NCI-H345 (cell line): ENCODE results near the gene LRRC57.
"Not testable (repeated sequence)": the region's sequence is repeated elsewhere in the genome, so short reads cannot be mapped to it uniquely, and the experiment has no call there.

Source experiments
- DNase-seq: peaks from one replicate; lab custom pipeline; 2025; lab: John Stamatoyannopoulos, UW

Gene LRRC57

GRCh38 chr15:42548249-42549031 is at the start of gene LRRC57, which contains the start of gene HAUS2:
TSS of gene LRRC57 (minus strand) at chr15:42548793. CDS start at chr15:42548434, 359 bp downstream.
TSS of gene HAUS2 (plus strand) at chr15:42548838. CDS start at chr15:42548873, 35 bp downstream.
- peak; percentile 86 for DNase-seq

- no peak for DNase-seq
These were observed 47.1 kb upstream of the LRRC57 start for GRCh38 chr15:42595626-42596240.

GRCh38 chr15:42594095-42594494 is 45.5 kb upstream of the LRRC57 start:
- no peak for DNase-seq

GRCh38 chr15:42593143-42593542 is 44.5 kb upstream of the LRRC57 start:
- DNase-seq = no peak

- DNase-seq = no peak
These were observed 44.1 kb upstream of the LRRC57 start for GRCh38 chr15:42592716-42593115.

- no peak for DNase-seq
These were observed 42.8 kb upstream of the LRRC57 start for GRCh38 chr15:42591238-42591934.

- no peak for DNase-seq
These were observed 42.1 kb upstream of the LRRC57 start for GRCh38 chr15:42590619-42591237.

- no peak for DNase-seq
These were observed 35.6 kb upstream of the LRRC57 start for GRCh38 chr15:42584031-42584765.

GRCh38 chr15:42582569-42583375 is 34.2 kb upstream of the LRRC57 start:
- no peak for DNase-seq

GRCh38 chr15:42581272-42581730 is 32.7 kb upstream of the LRRC57 start:
- DNase-seq = peak; percentile 76

- DNase-seq = no peak
These were observed 30.5 kb upstream of the LRRC57 start for GRCh38 chr15:42578984-42579537.

GRCh38 chr15:42577514-42578031 is 29.0 kb upstream of the LRRC57 start:
- DNase-seq = no peak

- no peak for DNase-seq
These were observed 28.2 kb upstream of the LRRC57 start for GRCh38 chr15:42576776-42577175.

- no peak for DNase-seq
These were observed 27.5 kb upstream of the LRRC57 start for GRCh38 chr15:42576040-42576594.

GRCh38 chr15:42575188-42576039 is 26.8 kb upstream of the LRRC57 start, which contains the start of gene STARD9:
TSS of gene STARD9 (plus strand) at chr15:42575606. CDS start at chr15:42575716, 110 bp downstream.
- peak; percentile 94 for DNase-seq

GRCh38 chr15:42558739-42559138 is 10.1 kb upstream of the LRRC57 start:
- DNase-seq = no peak

GRCh38 chr15:42556550-42557207 is 8.1 kb upstream of the LRRC57 start:
- DNase-seq = not testable (repeated sequence)

- DNase-seq = no peak
These were observed 5.0 kb upstream of the LRRC57 start for GRCh38 chr15:42553554-42553953.
